NCI-H1930 (cell line): ENCODE measurements around the gene MAP4K3.
"Not testable (repeated sequence)": the region's sequence is repeated elsewhere in the genome, so short reads cannot be mapped to it uniquely, and the experiment has no call there.

Experiments
- DNase-seq, 2 experiments: peaks; one replicate each; lab custom pipeline; 2025; lab: John Stamatoyannopoulos, UW

Gene MAP4K3

GRCh38 chr2:39409697-39410389, 27.2 kb downstream of the MAP4K3 start:
- no peak for DNase-seq

- no peak for DNase-seq
These were observed 28.5 kb downstream of the MAP4K3 start for GRCh38 chr2:39408351-39409136.

DNA sequence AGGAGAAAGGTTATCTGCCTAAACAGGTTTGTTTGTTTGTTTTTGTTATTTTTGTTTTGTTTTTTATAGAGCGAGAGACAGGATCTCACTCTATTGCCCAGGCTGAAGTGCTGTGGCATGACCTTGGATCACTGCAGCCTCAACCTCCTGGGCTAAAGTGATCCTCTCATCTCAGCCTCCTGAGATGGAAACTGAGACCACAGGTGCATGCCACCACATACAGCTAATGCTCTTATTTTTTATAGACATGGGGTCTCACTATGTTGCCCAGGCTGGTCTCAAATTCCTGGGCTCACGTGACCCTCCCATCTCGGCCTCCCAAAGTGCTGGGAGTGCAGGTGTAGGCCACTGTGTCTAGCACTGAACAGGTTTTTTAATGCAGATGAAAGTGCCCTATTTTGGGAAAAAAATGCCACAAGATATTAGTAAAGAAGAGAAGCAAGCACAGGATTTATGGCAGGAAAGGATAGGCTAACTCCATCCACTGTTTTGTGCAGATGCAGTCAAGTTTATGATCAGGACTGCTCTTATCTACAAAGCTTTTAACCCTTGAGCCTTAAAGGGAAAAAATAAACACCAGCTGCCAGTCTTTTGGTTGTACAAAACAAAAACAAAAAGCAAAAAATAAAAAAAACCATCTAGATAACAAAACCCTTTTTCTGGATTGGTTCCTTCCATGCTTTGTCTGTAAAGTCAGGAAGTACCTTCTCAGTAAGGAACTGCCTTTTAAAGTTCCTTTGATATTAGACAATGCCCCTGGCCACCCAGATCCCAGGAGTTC, 29.4 kb downstream of the MAP4K3 start:
- DNase-seq, result no peak

DNA sequence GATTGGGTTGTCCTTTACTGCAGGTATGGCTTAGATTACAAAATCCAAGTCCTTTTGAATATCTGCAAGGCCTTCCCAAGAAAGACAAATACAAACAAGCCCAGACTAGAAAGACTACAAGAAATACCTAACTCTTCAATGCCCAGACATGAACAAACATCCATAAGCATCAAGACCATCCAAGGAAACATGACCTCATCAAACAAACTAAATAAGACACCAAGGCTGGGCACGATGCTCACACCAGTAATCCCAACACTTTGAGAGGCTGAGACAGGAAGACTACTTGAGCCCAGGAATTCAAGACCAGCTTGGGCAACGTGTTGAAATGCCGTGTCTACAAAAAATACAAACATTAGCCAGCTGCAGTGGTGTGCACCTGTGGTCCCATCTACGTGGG, 31.7 kb downstream of the MAP4K3 start:
- DNase-seq, result no peak

- DNase-seq, result no peak
These were observed 33.8 kb downstream of the MAP4K3 start for GRCh38 chr2:39403311-39403710.

DNA sequence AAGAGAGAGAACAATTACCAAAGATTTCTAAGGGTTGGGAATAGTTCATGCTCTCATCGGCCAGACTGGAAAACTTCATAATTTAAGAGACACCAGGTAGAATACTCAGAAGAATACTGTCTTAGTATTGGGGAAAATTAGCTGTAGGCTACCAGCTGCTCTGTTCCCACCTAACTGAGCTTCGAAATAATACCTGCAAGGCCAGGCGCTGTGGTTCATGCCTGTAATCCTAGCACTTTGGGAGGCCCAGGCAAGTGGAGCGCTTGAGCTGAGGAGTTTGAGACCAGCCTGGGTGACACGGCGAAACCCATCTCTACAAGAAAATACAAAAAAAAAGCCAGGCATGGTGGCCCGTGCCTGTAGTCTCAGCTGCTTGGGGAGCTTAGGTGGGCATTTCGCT, 35.8 kb downstream of the MAP4K3 start:
- no peak for DNase-seq

- no peak for DNase-seq
These were observed 37.5 kb downstream of the MAP4K3 start for GRCh38 chr2:39399570-39399969.

DNA sequence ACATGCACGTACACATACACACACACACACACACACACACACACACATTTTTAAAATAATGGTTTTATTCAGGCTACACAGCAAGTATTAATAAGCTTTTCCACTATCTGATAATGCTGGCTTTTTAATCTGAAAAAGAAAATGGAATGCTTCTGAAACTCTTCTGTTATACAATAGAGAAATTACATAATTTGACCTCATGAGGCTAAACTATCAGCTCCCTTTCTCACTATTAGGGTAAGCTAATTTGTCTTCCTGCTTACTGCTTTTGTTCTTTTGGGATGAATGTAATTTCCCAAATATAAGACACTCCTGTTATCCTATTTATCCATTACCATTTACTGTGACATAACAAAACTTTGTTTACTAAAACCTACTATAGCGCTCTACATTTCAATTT, 41.8 kb downstream of the MAP4K3 start:
- no peak for DNase-seq

- DNase-seq, result no peak
These were observed 42.5 kb downstream of the MAP4K3 start for GRCh38 chr2:39394516-39394961.

GRCh38 chr2:39392672-39393071, 44.4 kb downstream of the MAP4K3 start:
- DNase-seq, result no peak

GRCh38 chr2:39390216-39390615, 46.9 kb downstream of the MAP4K3 start:
- no peak for DNase-seq

DNA sequence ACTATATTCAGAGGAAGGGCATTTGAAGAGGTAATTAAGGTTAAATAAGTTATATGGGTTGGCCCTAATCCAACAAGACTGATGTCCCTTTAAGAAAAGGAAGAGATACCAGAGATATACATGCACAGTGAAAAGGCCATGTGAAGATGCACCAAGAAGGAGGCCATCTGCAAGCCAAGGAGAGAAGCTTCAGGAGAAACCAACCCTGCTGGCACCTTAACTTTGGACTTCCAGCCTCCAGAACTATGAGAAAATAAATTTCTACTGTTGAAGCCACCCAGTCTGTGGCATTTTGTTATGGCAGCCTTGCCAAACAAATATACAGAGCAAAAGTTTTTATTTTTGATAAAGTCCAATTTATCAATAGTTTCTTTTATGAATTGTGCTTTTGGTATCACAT, 51.0 kb downstream of the MAP4K3 start:
- DNase-seq, result no peak

GRCh38 chr2:39385172-39385571, 51.9 kb downstream of the MAP4K3 start:
- no peak for DNase-seq

DNA sequence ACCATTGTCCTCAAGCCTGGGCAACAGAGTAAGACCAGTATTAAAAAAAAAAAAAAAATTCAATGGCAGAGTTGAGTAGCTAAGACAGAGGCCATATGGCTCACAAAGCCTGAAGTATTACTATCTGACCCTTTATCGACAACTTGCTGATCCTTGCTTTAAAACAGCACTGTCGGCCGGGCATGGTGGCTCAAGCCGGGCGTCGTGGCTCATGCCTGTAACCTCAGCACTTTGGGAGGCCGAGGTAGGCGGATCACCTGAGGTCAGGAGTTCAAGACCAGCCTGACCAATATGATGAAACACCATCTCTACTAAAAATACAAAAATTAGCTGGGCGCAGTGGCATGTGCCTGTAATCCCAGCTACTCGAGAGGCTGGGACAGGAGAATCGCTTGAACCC, 53.0 kb downstream of the MAP4K3 start:
- DNase-seq, result not testable (repeated sequence)

DNA sequence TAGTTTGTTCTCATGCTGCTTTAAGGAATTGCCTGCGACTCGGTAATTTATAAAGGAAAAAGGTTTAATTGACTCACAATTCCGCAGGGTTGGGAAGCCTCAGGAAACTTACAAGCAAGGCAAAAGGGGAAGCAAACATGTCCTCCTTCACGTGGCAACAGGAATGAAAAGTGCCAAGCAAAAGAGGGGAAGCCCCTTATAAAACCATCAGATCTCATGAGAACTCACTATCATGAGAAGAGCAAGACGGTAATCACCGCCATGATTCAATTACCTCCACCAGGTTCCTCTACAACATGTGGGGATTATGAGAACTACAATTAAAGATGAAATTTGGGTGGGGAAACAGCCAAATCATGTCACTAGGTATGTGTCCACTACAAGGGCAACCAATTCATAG, 53.9 kb downstream of the MAP4K3 start:
- DNase-seq, result no peak

GRCh38 chr2:39381653-39382052, 55.4 kb downstream of the MAP4K3 start:
- peak in 1 of 2 experiments; percentile 28 for DNase-seq

DNA sequence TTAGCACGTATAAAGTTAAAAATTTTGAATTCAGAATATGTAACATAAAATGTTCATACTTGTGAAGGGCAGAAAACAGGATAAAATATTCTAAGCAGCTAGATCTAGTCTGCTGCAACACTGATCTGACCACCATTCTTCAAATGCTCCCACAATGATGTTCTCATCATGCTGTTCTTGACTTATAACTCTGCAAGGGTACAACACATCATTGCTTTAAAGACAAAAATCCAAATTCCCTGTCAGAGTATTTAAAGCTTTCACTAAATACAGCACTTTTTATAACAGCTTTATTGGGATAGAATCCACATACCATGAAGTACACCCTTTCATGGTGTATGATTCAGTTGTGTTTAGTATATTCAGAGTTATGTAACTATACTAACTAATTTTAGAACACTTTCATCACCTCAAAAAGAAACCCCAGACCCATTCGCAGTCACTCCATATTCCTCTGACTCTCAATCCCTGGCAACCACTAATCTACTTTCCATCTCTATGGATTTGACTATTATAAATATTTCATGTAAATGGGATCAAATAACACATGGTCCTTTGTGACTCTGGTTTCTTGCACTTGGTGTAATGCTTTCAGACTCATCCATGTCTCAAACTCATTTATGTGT, 56.4 kb downstream of the MAP4K3 start:
- no peak for DNase-seq

DNA sequence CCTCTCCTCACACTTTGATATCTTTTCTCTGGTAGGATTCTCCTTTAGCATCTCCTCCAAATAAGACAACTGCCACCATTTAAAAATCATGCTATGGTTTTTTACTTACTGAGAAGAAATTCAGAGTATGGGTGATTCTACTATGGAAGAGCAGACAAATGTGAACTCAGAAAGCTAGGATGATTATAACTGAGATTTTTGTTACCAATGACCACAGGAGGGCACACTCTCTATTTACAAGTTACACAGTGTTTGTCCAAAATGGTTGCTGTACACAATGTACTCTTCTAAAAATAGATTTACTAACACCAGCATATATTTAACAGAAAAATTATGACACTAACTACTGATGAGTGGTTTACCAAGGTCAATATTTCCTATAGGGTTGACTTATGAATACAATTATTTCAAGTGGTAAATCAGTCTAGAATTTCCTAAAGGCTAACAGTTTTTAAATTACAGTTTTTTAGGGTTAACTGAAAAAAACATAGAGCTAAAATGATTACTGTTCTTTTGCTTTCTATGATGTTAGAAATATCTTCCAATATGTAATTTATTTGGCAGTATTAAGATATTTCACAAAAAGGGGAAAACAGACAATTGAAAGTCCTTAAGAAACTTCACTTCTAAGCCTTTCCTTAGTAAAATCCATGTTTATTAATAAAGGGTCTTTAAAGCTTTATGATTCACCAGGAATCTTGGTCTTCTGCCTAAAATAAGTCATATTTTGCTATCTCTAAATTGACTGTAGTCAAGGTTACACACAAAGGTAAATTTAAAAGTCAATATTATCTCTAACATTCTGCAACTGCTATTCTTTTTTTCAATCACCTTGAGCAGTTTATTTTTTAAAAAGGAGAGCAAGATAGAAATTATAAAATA, 57.2 kb downstream of the MAP4K3 start:
- DNase-seq, result peak in 1 of 2 experiments; percentile 30

DNA sequence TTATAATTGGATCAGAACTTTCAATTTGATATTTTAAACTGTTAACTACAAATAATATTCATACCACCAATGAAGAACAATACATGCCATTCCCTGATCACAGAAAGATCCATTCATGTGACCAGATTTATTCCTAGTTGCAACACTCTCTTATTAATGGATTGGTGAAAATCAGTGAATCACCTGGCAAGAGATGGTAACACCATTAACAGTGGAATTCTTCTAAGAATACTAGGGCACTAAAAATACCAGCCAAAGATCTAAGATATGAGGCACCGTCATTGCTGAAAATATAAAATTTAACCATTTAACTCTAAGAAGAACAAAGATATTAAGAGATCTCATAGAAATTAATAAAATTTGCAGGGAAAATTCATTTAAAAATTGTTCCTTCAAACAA, 58.1 kb downstream of the MAP4K3 start:
- no peak for DNase-seq

DNA sequence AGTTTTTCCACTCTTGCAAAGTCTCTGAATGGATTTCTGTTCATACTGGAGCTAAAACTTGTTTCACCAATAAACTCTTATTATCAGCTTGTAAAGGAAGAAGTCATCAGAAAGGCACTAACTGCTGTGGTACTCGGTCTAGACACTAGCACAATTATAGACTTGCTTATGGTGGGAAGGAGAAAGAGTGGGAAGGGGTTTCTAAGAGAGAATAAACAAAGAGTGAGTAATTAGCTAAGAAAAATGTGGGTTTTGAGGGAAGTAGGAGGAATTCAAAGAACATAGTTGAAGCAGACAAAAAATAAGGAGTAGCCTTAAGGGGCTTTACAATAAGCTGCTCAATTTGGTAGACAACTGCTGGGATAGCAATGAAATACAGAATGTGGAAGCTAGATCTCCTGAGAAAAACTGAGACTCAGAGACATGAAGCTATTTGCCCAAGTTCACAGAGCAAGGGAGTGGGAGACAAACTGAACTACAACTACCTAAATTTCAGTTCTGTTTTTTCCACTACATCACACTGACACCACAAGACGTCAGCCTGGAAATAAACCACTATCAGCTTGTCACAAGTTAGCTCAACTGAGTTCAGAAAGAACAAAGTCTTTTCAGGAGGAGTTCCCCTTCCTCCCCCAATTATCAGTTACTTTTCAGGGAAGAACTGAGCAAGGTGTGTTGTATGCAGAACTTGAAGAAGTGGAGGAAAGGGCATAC, 59.7 kb downstream of the MAP4K3 start:
- no peak for DNase-seq

DNA sequence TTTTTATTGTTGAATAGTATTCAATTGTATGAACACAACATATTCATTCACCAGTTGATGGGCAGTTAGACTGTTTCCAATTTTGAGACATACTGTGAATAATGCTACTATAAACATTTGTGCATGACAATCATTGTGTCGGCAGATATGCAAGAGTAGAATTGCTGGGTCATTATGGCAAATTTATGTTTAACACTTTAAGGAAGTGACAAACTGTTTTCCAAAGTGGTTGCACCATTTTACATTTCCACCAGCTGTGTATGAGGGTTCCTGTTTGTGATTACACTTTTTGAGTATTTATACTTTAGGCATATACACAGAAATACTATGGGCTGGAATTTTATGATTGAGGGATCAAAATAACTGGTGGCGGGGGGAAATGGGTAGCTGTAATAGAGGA, 61.2 kb downstream of the MAP4K3 start:
- no peak for DNase-seq
